H1 (cell line): ENCODE data around the gene HNF1A. TPM values are rescaled to one million over a fixed set of nuclear protein-coding genes. Genes with fewer than 3 reads are reported as not detected.
A peak's percentile ranks its signal among the peaks of the same experiment; 100 is the strongest.

Experiments used
- CTCF ChIA-PET: fragments of 300-600 bp; sonication (Branson Sonifier 250); formaldehyde crosslinking; loops from one replicate; lab custom pipeline; 2021; ENCODE audit not compliant: partially characterized antibody; lab: Charles Lee
- POLR2A ChIA-PET: fragments of 300-600 bp; sonication (Branson Sonifier 250); formaldehyde crosslinking; loops from one replicate; lab custom pipeline; 2021; ENCODE audit warnings: inconsistent platforms; ENCODE audit not compliant: partially characterized antibody; lab: Charles Lee
- DNase-seq, 2 experiments: peaks; one replicate each; pipeline versions ENCODE4 v3.0.0 to v3.0.0-alpha.2; 2010 to 2022; ENCODE audit warnings: low spot score in 2 of 2, low read depth in 1 of 2, mixed read lengths in 1 of 2
- FAIRE-seq: peaks from 2 replicates; lab custom pipeline; 2011; peaks lifted over from hg19 to GRCh38; lab: Jason Lieb, UNC
- H2AFZ ChIP-seq: 2 replicates; pipeline ENCODE4 v1.8.1; 2012; ENCODE audit warnings: low read length, inconsistent platforms
- H2AK5ac ChIP-seq: 2 replicates; pipeline ENCODE4 v1.6.1; 2013; ENCODE audit warnings: low read depth, low read length
- H2BK120ac ChIP-seq: replicated peaks from 2 replicates; pipeline ENCODE3; 2013; ENCODE audit warnings: low read depth, low read length, inconsistent platforms
- H2BK12ac ChIP-seq: 2 replicates; pipeline ENCODE4 v1.6.1; 2013; ENCODE audit warnings: low read depth, low read length
- H2BK15ac ChIP-seq: 2 replicates; pipeline ENCODE4 v1.6.1; 2013; ENCODE audit warnings: low read length
- H2BK20ac ChIP-seq: 2 replicates; pipeline ENCODE4 v1.6.1; 2013; ENCODE audit warnings: low read length
- H2BK5ac ChIP-seq: 2 replicates; pipeline ENCODE4 v1.6.1; 2013; ENCODE audit warnings: low read depth, low read length
- H3K14ac ChIP-seq: 2 replicates; pipeline ENCODE4 v1.6.1; 2013; ENCODE audit warnings: inconsistent platforms; ENCODE audit not compliant: insufficient read length
- H3K18ac ChIP-seq: 2 replicates; pipeline ENCODE4 v1.6.1; 2013; ENCODE audit warnings: low read length; ENCODE audit errors: extremely low read depth
- H3K23ac ChIP-seq: 2 replicates; pipeline ENCODE4 v1.6.1; 2013; ENCODE audit warnings: inconsistent platforms; ENCODE audit not compliant: insufficient read length
- H3K23me2 ChIP-seq: 2 replicates; pipeline ENCODE4 v1.6.1; 2013; ENCODE audit warnings: low read depth, low read length
- H3K27ac ChIP-seq: 2 replicates; pipeline ENCODE4 v1.6.1; 2011; ENCODE audit warnings: low read depth, low read length, inconsistent platforms
- H3K27me3 ChIP-seq, 4 experiments: replicated peaks in 1 of 4; 1 replicate in 1 of 4; 2 replicates in 3 of 4; pipeline versions ENCODE4 v1.6.1 to v1.8.1; 2011 to 2013; ENCODE audit warnings: low read length in 3 of 4, mild to moderate bottlenecking in 3 of 4, inconsistent platforms in 2 of 4, mixed read lengths in 2 of 4, moderate library complexity in 1 of 4; ENCODE audit not compliant: control insufficient read depth in 3 of 4, insufficient read depth in 3 of 4; ENCODE audit errors: extremely low read depth in 1 of 4
- H3K36me3 ChIP-seq, 4 experiments: 2 replicates each; pipeline versions ENCODE4 v1.6.1 to v1.8.1; 2011 to 2013; ENCODE audit warnings: mild to moderate bottlenecking in 4 of 4, low read length in 3 of 4, moderate library complexity in 2 of 4, control low read depth in 1 of 4, inconsistent platforms in 1 of 4; ENCODE audit not compliant: insufficient read depth in 4 of 4, control insufficient read depth in 2 of 4
- H3K4ac ChIP-seq: replicated peaks from 2 replicates; pipeline ENCODE3; 2013; ENCODE audit warnings: low read length, low read depth, mixed read lengths, inconsistent platforms; ENCODE audit not compliant: insufficient read length
- H3K4me1 ChIP-seq, 4 experiments: replicated peaks in 1 of 4; 1 replicate in 1 of 4; 2 replicates in 3 of 4; pipeline versions ENCODE4 v1.6.1 to v1.8.1; 2011 to 2013; ENCODE audit warnings: low read length in 3 of 4, inconsistent platforms in 2 of 4, mixed read lengths in 1 of 4; ENCODE audit not compliant: insufficient read depth in 4 of 4, control insufficient read depth in 3 of 4
- H3K4me2 ChIP-seq, 2 experiments: 2 replicates each; pipeline versions ENCODE4 v1.6.1 to v1.8.1; 2011 to 2013; ENCODE audit warnings: low read depth in 2 of 2, low read length in 2 of 2, control low read depth in 1 of 2, inconsistent platforms in 1 of 2, mild to moderate bottlenecking in 1 of 2; ENCODE audit not compliant: insufficient read depth in 1 of 2
- H3K4me3 ChIP-seq, 4 experiments: fragments of 200-600, 300-600 bp in 1 of 4; sonication (generic), shearing (Covaris generic), sonication (Bioruptor Twin) in 1 of 4; 2 replicates each; pipeline versions ENCODE4 v1.5.1 to v1.8.1; 2011 to 2016; ENCODE audit warnings: low read length in 4 of 4, low read depth in 3 of 4, control low read depth in 2 of 4, inconsistent platforms in 2 of 4, mild to moderate bottlenecking in 2 of 4, mixed read lengths in 1 of 4, moderate library complexity in 1 of 4; ENCODE audit not compliant: insufficient read depth in 2 of 4; ENCODE audit errors: extremely low read depth in 1 of 4
- H3K56ac ChIP-seq: replicated peaks from 2 replicates; pipeline ENCODE3; 2013; ENCODE audit warnings: low read depth, mild to moderate bottlenecking, mixed read lengths, low read length, inconsistent platforms; ENCODE audit not compliant: insufficient read length
- H3K79me1 ChIP-seq: 2 replicates; pipeline ENCODE4 v1.6.1; 2013; ENCODE audit warnings: low read depth, low read length, control low read depth
- H3K79me2 ChIP-seq, 2 experiments: 2 replicates each; pipeline versions ENCODE4 v1.6.1 to v1.8.1; 2012 to 2013; ENCODE audit warnings: low read length in 2 of 2, mild to moderate bottlenecking in 2 of 2, inconsistent platforms in 1 of 2; ENCODE audit not compliant: insufficient read depth in 2 of 2, control insufficient read depth in 1 of 2
- H3K9ac ChIP-seq, 4 experiments: replicated peaks in 1 of 4; 1 replicate in 1 of 4; 2 replicates in 3 of 4; pipeline versions ENCODE4 v1.6.1 to v1.8.1; 2011 to 2013; ENCODE audit warnings: low read depth in 3 of 4, low read length in 3 of 4, control low read depth in 2 of 4, mild to moderate bottlenecking in 2 of 4, moderate library complexity in 2 of 4, inconsistent platforms in 1 of 4; ENCODE audit errors: extremely low read depth in 1 of 4
- H3K9me3 ChIP-seq, 2 experiments: 2 replicates each; pipeline versions ENCODE4 v1.6.1 to v1.8.1; 2012 to 2013; ENCODE audit warnings: mild to moderate bottlenecking in 2 of 2, moderate library complexity in 2 of 2, control low read depth in 1 of 2, inconsistent platforms in 1 of 2, low read depth in 1 of 2, low read length in 1 of 2, mixed read lengths in 1 of 2; ENCODE audit not compliant: insufficient read depth in 2 of 2
- H4K20me1 ChIP-seq, 2 experiments: replicated peaks in 1 of 2; 2 replicates each; pipeline versions ENCODE3 to v1.8.1; 2011 to 2013; ENCODE audit warnings: inconsistent platforms in 2 of 2, low read length in 2 of 2, mild to moderate bottlenecking in 1 of 2; ENCODE audit not compliant: insufficient read depth in 2 of 2, control insufficient read depth in 1 of 2
- H4K5ac ChIP-seq: 2 replicates; pipeline ENCODE4 v1.6.1; 2013; ENCODE audit warnings: low read length, low read depth, mixed read lengths, inconsistent platforms; ENCODE audit not compliant: insufficient read length
- H4K8ac ChIP-seq: 2 replicates; pipeline ENCODE4 v1.8.0; 2013; ENCODE audit warnings: mild to moderate bottlenecking, moderate library complexity, low read length, inconsistent platforms; ENCODE audit not compliant: insufficient read depth; ENCODE audit errors: extremely low read depth
- H4K91ac ChIP-seq: replicated peaks from 2 replicates; pipeline ENCODE3; 2013; ENCODE audit warnings: low read length, mixed read lengths, inconsistent platforms; ENCODE audit not compliant: insufficient read length
- WGBS, 2 experiments: shearing (Covaris generic) in 1 of 2; methylation state at CpG; one replicate each; pipeline versions ENCODE4 v1.1.6 to v1.1.7; 2013 to 2015; ENCODE audit warnings: low lambda C conversion rate in 2 of 2, mixed read lengths in 2 of 2, inconsistent platforms in 1 of 2, low coverage in 1 of 2, missing lambda C conversion rate in 1 of 2; ENCODE audit not compliant: insufficient replicate concordance in 2 of 2, insufficient coverage in 1 of 2, insufficient read length in 1 of 2; ENCODE audit errors: extremely low coverage in 1 of 2, missing lambda C conversion rate in 1 of 2; 5-methylcytosine and 5-hydroxymethylcytosine counted together
- polyA plus RNA-seq, 7 experiments: library from polyadenylated mRNA; depleted of rRNA in 3 of 7; stranded (reverse) in 5 of 7; unstranded in 2 of 7; fragments of >200 nt in 5 of 7; fragments of 200-250 nt in 2 of 7; gene quantifications; 1 replicate in 5 of 7; 2 replicates in 1 of 7; 4 replicates in 1 of 7; pipeline versions ENCODE4 v1.2.1 to v1.2.3, GENCODE V29; 2011 to 2013; ENCODE audit warnings: missing spikeins in 2 of 7, mixed read lengths in 2 of 7
- total RNA-seq: library from RNA; stranded (reverse); fragmentation: NEBNext Ultra II Directional; extraction: Animal tissue kit (Norgen Biotek cat#: 25700); gene quantifications from 2 replicates; pipeline ENCODE4 v1.2.1, GENCODE V29; 2021

Gene HNF1A
- total and polyA plus RNA-seq, 2 of the 8 experiments (the other 6 are each of a cell fraction or from before 2014, with no cell fraction given): not detected

DNA sequence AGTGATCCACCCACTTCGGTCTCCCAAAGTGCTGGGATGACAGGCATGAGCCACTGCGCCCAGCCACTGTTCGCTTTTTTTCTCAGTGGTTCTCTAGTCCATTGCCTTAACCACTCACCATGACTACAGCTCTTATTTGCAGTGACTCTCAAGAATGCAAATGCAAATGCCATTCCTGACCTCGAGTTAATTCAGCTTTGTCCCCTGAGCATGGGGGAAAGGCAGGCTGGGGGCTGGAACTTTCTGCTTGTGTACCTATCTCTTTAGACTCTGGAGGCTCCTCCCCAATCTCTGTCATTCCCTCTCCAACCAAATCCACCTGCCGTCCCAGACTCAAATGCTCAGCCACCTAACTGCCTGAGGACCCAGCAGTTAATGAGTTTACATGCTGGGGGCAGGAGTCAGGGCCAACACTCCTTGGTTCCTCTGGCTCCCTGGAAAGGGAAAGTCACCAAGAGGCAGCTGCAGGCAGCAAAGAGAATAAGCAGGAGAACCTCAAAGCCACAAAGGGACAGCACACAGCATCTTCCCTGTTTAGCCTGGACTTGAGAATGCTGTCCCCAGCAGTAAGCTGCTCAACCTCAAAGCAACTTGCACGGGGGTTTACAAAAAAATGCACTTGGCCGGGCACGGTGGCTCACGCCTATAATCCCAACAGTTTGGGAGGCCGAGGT lies 5.3 kb upstream of the HNF1A start:
- no peak overlapping the region for H2BK12ac ChIP-seq
- ChIA-PET POLR2A (interaction anchor here (0.5 to 1.0 kb wide), 6 partner anchors 11 to 242 kb away, joined by 3 read pairs; no protein-coding TSS in a partner anchor), CTCF (interaction anchor here (0.6 to 3.5 kb wide), 27 partner anchors 9 to 740 kb away, joined by 3 to 34 read pairs (median 5); partner anchors contain the start of gene C12orf43)
- H2BK120ac ChIP-seq: no peak overlapping the region
- H3K79me1 ChIP-seq: no peaks in the 10 kb centered on the region
- H3K79me2 ChIP-seq: no peaks in the 10 kb centered on the region
- H4K20me1 ChIP-seq: no peaks in the 10 kb centered on the region
- H3K4me2 ChIP-seq: peak overlapping the region; percentile 8 to 9; a peak in 1 of 4 replicates
- FAIRE-seq: no peak
- no peaks in the 10 kb centered on the region for H3K9me3 ChIP-seq
- H4K8ac ChIP-seq: no peak overlapping the region; the same call in 1 of the 2 replicates
- H3K27me3 ChIP-seq: no peaks in the 10 kb centered on the region
- peak overlapping the region; percentile 54 for H3K27ac ChIP-seq
- H3K23ac ChIP-seq: no peak overlapping the region
- peak overlapping the region; percentile 43 for H2AFZ ChIP-seq
- peak overlapping the region; percentile 4 for H4K5ac ChIP-seq
- peak in 1 of 2 experiments; percentile 67 for DNase-seq
- H3K56ac ChIP-seq: no peak overlapping the region
- no peak overlapping the region for H2BK15ac ChIP-seq
- 76% methylated on average over 10 of the region's 10 CpGs; no CpG with 5 or more reads in 1 of the 2 experiments for WGBS, 2 experiments
- no peak overlapping the region for H3K4me3 ChIP-seq
- peaks cover 0 to 3% (median under 1%) of the 10 kb centered on the region in 4 experiments; a peak in 3 of 7 replicates for H3K4me1 ChIP-seq
- no peak overlapping the region for H3K4ac ChIP-seq
- H3K36me3 ChIP-seq: no peaks in the 10 kb centered on the region
- peak overlapping the region in 1 of 4 experiments; percentile 13; a peak in 1 of 7 replicates for H3K9ac ChIP-seq
- H3K14ac ChIP-seq: no peak overlapping the region
- H2BK5ac ChIP-seq: no peak overlapping the region
- H3K23me2 ChIP-seq: no peaks in the 10 kb centered on the region
- no peak overlapping the region for H2BK20ac ChIP-seq
- H4K91ac ChIP-seq: no peak overlapping the region
- no peak overlapping the region for H2AK5ac ChIP-seq
- H3K18ac ChIP-seq: no peak overlapping the region
